HG02943 (cell line): ENCODE results near the gene NFKBIZ.

Experiments used
- ATAC-seq: cut with Tn5 transposase; IDR thresholded peaks from one replicate; pipeline ENCODE4 v1.9.1; 2021; ENCODE audit warnings: mild to moderate bottlenecking, low read depth, moderate library complexity; ENCODE audit not compliant: unreplicated experiment

Gene NFKBIZ

GRCh38 chr3:101825904-101826445 lies 23.3 kb upstream of the NFKBIZ start:
- ATAC-seq: no peak

GRCh38 chr3:101827211-101828174 lies 21.8 kb upstream of the NFKBIZ start:
- ATAC-seq: peak; percentile 92

- ATAC-seq: no peak
These were observed 21.0 kb upstream of the NFKBIZ start for GRCh38 chr3:101828276-101828675.

- peak; percentile 38 for ATAC-seq
These were observed 20.4 kb upstream of the NFKBIZ start for GRCh38 chr3:101828691-101829436.

DNA sequence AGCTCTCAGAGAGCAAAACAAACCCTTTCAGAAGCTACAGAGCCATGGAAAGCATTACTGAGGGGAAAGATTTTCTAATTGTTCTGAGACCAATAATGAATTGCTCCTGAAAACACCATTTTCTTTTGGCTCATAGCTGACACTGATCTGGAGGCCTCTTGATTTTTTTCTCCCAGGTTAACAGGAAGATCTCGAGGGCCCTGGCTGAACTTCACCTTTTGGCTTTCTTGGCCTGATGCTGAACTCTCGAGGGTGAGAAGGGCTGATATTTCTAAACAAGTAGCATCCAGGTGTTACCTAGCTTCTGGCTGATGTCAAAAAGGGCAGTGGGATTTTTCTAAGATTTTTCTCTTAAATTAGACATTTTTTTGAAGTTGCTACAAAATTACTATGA lies 19.9 kb upstream of the NFKBIZ start:
- no peak for ATAC-seq

GRCh38 chr3:101829874-101830273 lies 19.4 kb upstream of the NFKBIZ start:
- ATAC-seq: no peak

DNA sequence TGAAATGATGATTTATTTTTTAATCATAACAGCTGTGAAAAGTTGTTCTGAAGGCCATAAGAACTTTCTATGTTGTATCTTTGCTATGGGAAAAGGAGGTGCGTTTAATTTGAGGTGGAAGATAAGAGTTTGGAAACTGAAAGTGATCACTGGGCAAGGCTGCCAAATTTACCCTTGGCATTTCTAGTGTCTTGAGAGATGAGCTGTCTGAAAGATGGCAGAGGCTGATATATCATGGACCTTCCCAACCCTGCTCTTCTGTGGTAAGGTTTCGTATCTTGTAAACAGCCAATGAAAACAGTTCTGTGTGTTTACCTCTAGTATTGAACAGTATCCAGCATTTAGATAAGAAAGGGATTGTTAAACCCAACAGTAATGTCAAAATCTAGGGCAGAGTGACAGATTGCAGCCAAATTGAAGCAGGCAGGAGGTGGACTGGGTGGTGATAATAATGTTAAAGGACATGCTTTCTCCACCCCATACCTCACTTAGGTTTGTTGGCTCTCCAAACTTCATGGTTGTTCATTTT lies 15.8 kb upstream of the NFKBIZ start:
- no peak for ATAC-seq

DNA sequence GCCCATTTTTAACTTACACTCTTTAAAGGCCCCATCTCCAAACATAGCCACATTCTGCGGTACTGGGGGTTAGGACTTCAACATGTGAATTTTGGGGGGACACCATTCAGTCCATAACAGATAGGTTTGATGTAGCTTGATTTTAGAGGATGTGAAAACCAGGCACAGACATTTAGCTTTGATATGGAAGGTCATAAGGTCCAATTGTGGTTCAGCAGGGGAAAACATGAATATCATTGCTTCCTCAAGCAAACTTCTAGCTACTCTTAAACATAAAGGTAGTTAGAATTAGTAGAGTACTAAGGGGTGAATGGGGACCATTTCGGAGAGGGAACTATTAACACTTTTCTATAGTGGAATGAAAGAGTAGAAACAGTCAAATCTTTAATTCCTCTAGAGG lies 13.6 kb upstream of the NFKBIZ start:
- ATAC-seq: no peak

DNA sequence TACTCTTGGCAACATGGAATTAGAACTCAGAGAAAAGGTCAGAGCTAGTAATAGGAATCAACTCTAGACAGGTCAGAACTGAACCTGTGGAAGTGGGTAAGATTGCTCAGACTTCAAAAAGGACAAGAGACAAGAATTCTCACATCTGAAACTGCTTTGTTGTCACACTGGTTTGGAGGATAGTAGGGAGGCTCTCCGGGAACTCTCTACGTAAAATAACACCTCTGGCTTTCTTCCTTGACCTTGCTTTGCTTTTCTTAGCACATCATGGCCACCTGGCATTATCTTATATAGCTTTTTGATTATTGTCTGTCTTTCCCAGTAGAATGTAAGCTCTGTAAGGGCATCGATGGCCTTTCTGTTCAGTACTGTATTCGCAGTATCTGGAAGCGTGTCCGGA lies 13.2 kb upstream of the NFKBIZ start:
- ATAC-seq: no peak

GRCh38 chr3:101836652-101837598 lies 12.4 kb upstream of the NFKBIZ start:
- no peak for ATAC-seq

DNA sequence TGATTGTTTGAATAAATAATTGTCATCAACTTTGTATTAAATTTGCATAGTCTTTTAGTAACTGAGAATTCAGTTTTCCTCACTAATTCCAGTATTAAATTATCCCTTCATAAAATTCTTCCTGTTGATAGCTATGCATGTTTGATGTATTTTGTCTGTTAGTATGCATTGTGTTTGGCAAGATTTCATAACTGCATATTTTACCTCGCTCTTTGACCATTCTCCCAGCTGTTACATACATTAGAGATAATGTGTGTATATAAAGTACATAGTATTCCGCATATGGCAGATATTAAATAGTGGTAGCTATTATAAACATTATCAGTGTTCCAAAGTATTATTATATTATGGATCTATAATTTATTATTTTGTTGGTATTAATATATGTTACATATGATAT lies 10.6 kb upstream of the NFKBIZ start:
- no peak for ATAC-seq

GRCh38 chr3:101840066-101840465 lies 9.2 kb upstream of the NFKBIZ start:
- no peak for ATAC-seq

DNA sequence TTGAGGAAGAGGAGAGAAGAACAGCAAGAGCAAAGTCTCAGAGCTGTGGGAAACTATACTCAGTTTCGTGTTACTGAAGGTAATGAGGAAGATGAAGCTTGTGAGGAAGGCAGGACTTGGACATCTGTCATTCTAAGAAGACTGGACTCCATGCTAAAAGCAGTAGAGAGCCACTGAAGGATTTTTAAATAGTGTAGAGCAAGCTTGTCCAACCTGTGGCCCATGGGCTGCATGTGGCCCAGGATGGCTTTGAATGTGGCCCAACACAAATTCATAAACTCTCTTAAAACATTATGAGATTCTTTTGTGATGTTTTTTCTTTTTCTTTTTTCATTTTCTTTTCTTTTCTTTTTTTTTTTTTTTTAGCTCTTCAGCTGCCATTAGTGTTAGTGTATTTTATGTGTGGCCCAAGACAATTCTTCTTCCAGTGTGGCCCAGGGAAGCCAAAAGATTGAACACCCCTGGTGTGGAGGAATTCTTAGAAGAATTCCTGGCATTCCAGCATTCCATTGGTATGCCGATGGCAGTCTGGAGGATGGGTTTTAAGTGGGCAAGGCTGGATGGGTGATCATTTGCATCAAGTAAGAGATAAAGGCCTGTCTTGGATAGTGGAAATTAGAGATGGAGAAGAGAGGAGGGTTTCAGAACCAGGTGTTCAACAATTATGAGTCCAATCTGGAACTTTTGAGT lies 6.9 kb upstream of the NFKBIZ start:
- ATAC-seq: no peak

DNA sequence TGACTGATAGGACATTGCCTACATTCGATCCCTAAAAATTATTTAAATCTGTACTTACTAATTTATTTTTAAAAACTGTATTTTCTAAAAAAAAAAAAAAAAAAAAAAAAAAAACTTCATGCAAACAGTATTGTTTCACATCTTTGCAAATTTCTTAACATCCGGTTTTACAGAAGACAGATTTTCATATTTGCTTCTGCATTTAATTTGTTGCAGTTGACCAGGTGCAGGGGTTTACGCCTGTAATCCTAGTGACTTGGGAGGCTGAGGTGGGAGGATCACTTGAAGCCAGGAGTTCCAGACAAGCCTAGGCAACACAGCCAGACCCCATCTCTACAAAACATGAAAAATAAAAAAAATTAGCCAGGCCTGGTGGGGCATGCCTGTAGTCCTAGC lies 6.4 kb upstream of the NFKBIZ start:
- no peak for ATAC-seq

DNA sequence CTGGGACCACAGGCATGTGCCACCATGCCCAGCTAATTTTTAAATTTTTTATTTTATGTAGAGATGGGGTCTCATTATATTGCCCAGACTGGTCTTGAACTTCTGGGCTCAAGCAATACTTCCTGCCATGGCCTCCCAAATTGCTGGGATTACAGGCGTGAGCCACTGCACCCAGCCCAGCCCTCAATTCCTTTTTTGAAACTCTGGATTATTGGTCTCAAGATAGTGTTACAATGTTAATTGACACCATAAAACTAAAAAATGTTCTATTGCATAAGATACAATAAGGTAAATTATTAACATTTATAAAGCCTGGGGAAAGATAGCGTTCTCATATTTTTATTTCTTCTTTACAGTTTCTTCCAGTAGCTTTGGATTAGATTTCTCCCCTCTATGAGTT lies 3.9 kb upstream of the NFKBIZ start:
- ATAC-seq: no peak

DNA sequence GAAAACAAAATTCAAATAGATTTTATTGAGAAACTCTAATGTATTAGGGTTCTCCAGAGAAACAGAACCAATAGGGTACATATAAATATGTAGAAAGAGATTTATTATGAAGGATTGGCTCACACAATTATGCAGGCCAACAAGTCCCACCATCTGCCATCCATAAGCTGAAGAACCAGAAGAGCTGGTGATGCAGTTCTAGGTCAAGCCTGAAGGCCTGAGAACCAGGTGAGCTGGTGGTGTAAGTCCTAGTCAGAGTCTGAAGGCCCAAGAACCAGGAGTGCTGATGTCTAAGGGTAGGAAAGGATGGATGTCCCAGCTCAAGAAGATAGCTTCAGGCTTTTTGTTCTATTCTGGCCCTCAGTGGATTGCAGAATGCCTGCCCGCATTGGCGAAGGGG lies 2.6 kb upstream of the NFKBIZ start:
- no peak for ATAC-seq

GRCh38 chr3:101847328-101847727 lies 2.0 kb upstream of the NFKBIZ start:
- no peak for ATAC-seq

- no peak for ATAC-seq
These were observed 988 bp upstream of the NFKBIZ start for GRCh38 chr3:101848326-101848725.

DNA sequence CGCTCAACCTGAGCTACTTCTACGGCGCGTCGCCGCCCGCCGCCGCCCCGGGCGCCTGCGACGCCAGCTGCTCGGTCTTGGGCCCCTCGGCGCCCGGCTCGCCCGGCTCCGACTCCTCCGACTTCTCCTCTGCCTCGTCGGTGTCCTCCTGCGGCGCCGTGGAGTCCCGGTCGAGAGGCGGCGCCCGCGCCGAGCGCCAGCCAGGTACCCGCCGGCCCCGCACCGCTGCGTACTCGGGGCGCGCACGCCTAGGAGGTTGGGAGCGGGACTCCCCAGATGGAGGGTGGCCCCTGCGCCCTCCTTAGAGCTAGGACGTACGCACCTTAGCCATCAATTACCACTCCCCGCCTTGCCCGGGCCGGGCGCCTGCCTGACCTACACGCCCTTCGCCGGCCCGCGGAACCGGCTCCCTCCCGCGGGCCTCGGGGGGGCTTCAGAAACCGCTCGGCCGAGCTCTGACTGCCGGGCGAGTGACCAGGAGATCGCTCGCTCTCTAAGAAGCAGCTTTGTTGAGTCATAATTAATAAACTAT lies 466 bp downstream of the NFKBIZ start:
- ATAC-seq: peak; percentile 37
